KMS-11 (cell line): ENCODE data around the gene RRBP1.

ENCODE experiments used
- H2AFZ ChIP-seq: fragments of 200-600 bp; sonication (generic); 2 replicates; pipeline ENCODE4 v1.6.1; 2016; ENCODE audit warnings: antibody characterized with exemption, mixed run types, low read depth
- H3K27ac ChIP-seq: fragments of 200-600 bp; sonication (generic); 2 replicates; pipeline ENCODE4 v1.6.1; 2016; ENCODE audit warnings: mild to moderate bottlenecking, mixed run types
- H3K27me3 ChIP-seq: fragments of 200-600 bp; sonication (generic); 2 replicates; pipeline ENCODE4 v1.6.1; 2017; ENCODE audit warnings: mild to moderate bottlenecking, low read depth, mixed run types, moderate library complexity; ENCODE audit not compliant: insufficient read depth
- H3K36me3 ChIP-seq: fragments of 200-600 bp; sonication (generic); 2 replicates; pipeline ENCODE4 v1.6.1; 2017; ENCODE audit warnings: mild to moderate bottlenecking, mixed run types; ENCODE audit not compliant: insufficient read depth
- H3K4me1 ChIP-seq: fragments of 200-600 bp; sonication (generic); 2 replicates; pipeline ENCODE4 v1.6.1; 2016; ENCODE audit warnings: mild to moderate bottlenecking, low read depth, mixed run types; ENCODE audit not compliant: poor library complexity, severe bottlenecking
- H3K4me2 ChIP-seq: fragments of 200-600 bp; sonication (generic); 2 replicates; pipeline ENCODE4 v1.7.0; 2016; ENCODE audit warnings: mild to moderate bottlenecking, mixed run types
- H3K4me3 ChIP-seq: fragments of 200-600 bp; sonication (generic); IDR thresholded peaks from 2 replicates; pipeline ENCODE4 v1.6.1; 2017; ENCODE audit warnings: low read depth, low read length, mixed read lengths; ENCODE audit not compliant: insufficient read depth
- H3K79me2 ChIP-seq: fragments of 200-600 bp; sonication (generic); 2 replicates; pipeline ENCODE4 v1.6.1; 2016; ENCODE audit warnings: low read depth, mixed run types; ENCODE audit not compliant: insufficient read depth
- H3K9ac ChIP-seq: fragments of 200-600 bp; sonication (generic); 2 replicates; pipeline ENCODE4 v1.6.1; 2016; ENCODE audit warnings: mild to moderate bottlenecking, mixed run types
- H4K20me1 ChIP-seq: fragments of 200-600 bp; sonication (generic); 2 replicates; pipeline ENCODE4 v1.6.1; 2016; ENCODE audit warnings: mild to moderate bottlenecking, mixed run types; ENCODE audit not compliant: insufficient read depth
- TF ChIP-seq, protein P1 (sequence below): fragments of 200-600 bp; sonication (generic); conservative IDR thresholded peaks from 2 replicates; pipeline ENCODE4 v1.6.1; 2017; ENCODE audit warnings: low read depth, mild to moderate bottlenecking, antibody characterized with exemption, low read length, moderate library complexity, mixed read lengths

Gene RRBP1

GRCh38 chr20:17688965-17689364, 6.9 kb upstream of the RRBP1 start:
- no peaks in the 10 kb centered on the region for H3K36me3 ChIP-seq
- H3K4me3 ChIP-seq, result no peak overlapping the region
- no peak overlapping the region for H3K27ac ChIP-seq
- H3K79me2 ChIP-seq, result no peaks in the 10 kb centered on the region
- H2AFZ ChIP-seq, result no peak overlapping the region
- no peak overlapping the region for H3K9ac ChIP-seq
- no peaks in the 10 kb centered on the region for H3K27me3 ChIP-seq
- no peak overlapping the region for H3K4me2 ChIP-seq
- no peaks in the 10 kb centered on the region for H4K20me1 ChIP-seq
- TF ChIP-seq, protein P1, sequence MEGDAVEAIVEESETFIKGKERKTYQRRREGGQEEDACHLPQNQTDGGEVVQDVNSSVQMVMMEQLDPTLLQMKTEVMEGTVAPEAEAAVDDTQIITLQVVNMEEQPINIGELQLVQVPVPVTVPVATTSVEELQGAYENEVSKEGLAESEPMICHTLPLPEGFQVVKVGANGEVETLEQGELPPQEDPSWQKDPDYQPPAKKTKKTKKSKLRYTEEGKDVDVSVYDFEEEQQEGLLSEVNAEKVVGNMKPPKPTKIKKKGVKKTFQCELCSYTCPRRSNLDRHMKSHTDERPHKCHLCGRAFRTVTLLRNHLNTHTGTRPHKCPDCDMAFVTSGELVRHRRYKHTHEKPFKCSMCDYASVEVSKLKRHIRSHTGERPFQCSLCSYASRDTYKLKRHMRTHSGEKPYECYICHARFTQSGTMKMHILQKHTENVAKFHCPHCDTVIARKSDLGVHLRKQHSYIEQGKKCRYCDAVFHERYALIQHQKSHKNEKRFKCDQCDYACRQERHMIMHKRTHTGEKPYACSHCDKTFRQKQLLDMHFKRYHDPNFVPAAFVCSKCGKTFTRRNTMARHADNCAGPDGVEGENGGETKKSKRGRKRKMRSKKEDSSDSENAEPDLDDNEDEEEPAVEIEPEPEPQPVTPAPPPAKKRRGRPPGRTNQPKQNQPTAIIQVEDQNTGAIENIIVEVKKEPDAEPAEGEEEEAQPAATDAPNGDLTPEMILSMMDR, result no peak
- H3K4me1 ChIP-seq, result no peaks in the 10 kb centered on the region

DNA sequence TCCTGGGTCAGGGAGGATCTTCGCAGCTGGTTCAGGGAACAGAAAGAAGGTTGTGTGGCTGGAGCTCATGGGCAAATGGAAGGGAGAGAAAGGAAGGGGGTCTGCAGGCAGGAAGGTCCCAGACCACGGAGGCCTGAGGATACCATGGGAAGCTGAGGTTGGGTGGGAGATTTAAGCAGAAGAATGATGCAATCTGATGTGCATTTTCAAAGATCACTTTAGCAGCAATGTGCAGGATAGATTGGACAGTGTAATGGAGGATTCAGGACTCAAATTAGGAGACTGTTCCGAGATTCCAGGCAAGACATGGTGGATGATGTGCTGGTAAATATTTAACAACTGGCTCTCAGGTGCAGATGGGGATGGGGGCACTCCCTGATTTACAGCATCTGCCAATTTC, 5.8 kb upstream of the RRBP1 start:
- Histone ChIP-seq H3K4me1 (peaks cover 4% of the 10 kb centered on the region), H3K27ac (no peak overlapping the region), H4K20me1 (no peaks in the 10 kb centered on the region), H3K4me3 (no peak overlapping the region), H3K79me2 (no peaks in the 10 kb centered on the region), H3K27me3 (no peaks in the 10 kb centered on the region), H2AFZ (no peak overlapping the region), H3K4me2 (no peak overlapping the region), H3K9ac (no peak overlapping the region), H3K36me3 (no peaks in the 10 kb centered on the region)
- TF ChIP-seq, protein P1, result no peak

- peaks cover 7% of the 10 kb centered on the region for H3K79me2 ChIP-seq
- H4K20me1 ChIP-seq, result no peaks in the 10 kb centered on the region
- no peak overlapping the region for H3K27ac ChIP-seq
- H3K4me2 ChIP-seq, result no peak overlapping the region
- no peaks in the 10 kb centered on the region for H3K36me3 ChIP-seq
- H3K4me1 ChIP-seq, result peaks cover 7% of the 10 kb centered on the region
- H3K4me3 ChIP-seq, result no peak overlapping the region
- H2AFZ ChIP-seq, result no peak overlapping the region
- no peak overlapping the region for H3K9ac ChIP-seq
- no peaks in the 10 kb centered on the region for H3K27me3 ChIP-seq
- TF ChIP-seq, protein P1, result no peak
Observed at GRCh38 chr20:17685168-17685567, 3.1 kb upstream of the RRBP1 start.

GRCh38 chr20:17684077-17684888, 2.2 kb upstream of the RRBP1 start:
- Histone ChIP-seq H3K4me2 (no peak overlapping the region), H3K79me2 (peaks cover 16% of the 10 kb centered on the region), H3K27ac (no peak overlapping the region), H3K27me3 (no peaks in the 10 kb centered on the region), H3K4me3 (no peak overlapping the region), H4K20me1 (no peaks in the 10 kb centered on the region), H2AFZ (no peak overlapping the region), H3K36me3 (no peaks in the 10 kb centered on the region), H3K4me1 (peaks cover 16% of the 10 kb centered on the region), H3K9ac (no peak overlapping the region)
- TF ChIP-seq, protein P1, result no peak
